ENCODE data around the gene STRAP.

GRCh38 chr12:15919418-15919817 is 37.2 kb downstream of the STRAP start:
- TF ChIP-seq EZH2 (IDR thresholded peaks at IDR 0.05; ENCODE audit: borderline replicate concordance, low read depth, low read length, severe bottlenecking) (no peak), CTCF (IDR thresholded peaks at IDR 0.05; ENCODE audit: borderline replicate concordance, extremely low read depth, low read length, poor library complexity, severe bottlenecking) (no peak)
